ENCODE data around the gene SCN11A.

SCN11A gene

DNA sequence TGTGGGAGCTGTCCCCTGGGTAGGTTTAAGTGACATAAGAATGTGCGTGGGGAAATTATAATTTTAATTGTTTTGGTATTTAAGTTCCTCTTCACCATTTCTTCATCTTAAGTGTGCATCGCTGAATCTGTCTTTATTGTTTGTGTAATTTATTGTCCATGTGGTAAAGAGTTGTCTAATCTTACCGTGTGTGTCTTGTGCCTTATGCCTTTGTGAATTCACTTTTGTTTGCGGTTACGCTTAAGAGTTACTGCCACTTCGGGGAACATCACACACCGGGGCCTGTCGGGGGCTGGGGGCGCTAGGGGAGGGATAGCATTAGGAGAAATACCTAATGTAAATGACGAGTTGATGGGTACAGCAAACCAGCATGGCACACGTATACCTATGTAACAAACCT, 839 bp upstream of the SCN11A start:
- Histone ChIP-seq H3K4me1 (peaks cover 7% of the 10 kb centered on the region), H3K27me3 (ENCODE audit: low read depth) (0 out of 2 replicates have a peak, but pooled peaks cover 3% of the 10 kb centered on the region), H3K36me3 (replicated peaks) (no peaks in the 10 kb centered on the region), H3K4me3 (peak overlapping the region; percentile 70), H3K9me3 (no peaks in the 10 kb centered on the region)
- no peak for DNase-seq (ENCODE audit: low spot score in 2 of 2)
- in situ Hi-C loops (cut with MboI; ENCODE audit: low sequenced_read_pairs): no loop called here

DNA sequence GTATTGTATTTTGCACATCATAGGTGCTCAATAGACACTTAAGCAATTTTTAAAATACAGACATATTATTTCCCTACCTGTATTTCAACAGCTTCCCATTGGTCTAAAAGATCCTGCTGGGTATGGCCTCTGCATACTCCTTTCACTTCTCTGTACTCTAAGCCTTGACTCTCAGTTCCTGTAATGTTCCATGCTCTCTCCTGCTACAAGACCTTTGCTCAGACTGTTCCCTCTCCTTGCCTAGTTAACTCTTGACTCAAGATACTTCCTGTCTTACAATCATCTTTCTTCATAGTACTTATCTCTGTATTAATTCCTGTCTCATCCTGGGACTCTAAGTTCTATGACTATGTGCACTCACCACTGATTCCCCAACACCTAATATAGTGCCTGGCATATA, 1.7 kb downstream of the SCN11A start:
- no peaks in the 10 kb centered on the region for H3K36me3 ChIP-seq (replicated peaks)
- in situ Hi-C loops (cut with MboI; ENCODE audit: low sequenced_read_pairs): no loop called here

DNA sequence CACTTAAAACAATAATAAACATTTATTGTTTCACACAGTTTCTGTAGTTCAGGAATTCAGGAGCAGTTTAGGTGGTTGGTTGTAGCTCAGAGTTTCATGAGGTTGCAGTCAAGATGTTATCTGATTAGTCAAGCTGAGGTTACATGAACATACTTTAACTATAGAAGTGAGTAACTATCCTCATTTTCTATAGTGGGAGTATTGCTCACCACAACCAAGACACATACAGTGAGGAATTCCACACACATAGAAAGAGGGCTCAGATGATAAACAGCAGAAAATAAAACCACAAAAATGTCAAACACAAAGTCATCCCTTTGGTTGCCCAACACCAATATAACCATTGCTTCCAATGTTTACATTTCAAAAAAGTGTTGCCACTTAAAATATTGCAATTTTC, 13.6 kb downstream of the SCN11A start:
- in situ Hi-C loops (cut with MboI; ENCODE audit: low sequenced_read_pairs): no loop called here
- Histone ChIP-seq H3K4me1 (no peaks in the 10 kb centered on the region), H3K36me3 (replicated peaks) (no peaks in the 10 kb centered on the region), H3K4me3 (no peak overlapping the region), H3K27me3 (ENCODE audit: low read depth) (no peaks in the 10 kb centered on the region), H3K9me3 (no peaks in the 10 kb centered on the region)
- DNase-seq (ENCODE audit: low spot score in 2 of 2): no peak

More for the DNA sequence above, 1.7 kb downstream of the SCN11A start:
- H3K27me3 ChIP-seq (ENCODE audit: low read depth): peaks cover 7% of the 10 kb centered on the region; the same call in 1 of the 2 replicates
- H3K4me3 ChIP-seq: no peak overlapping the region
- no peaks in the 10 kb centered on the region for H3K9me3 ChIP-seq
- H3K4me1 ChIP-seq: peaks cover 7% of the 10 kb centered on the region
- no peak for DNase-seq (ENCODE audit: low spot score in 2 of 2)

DNA sequence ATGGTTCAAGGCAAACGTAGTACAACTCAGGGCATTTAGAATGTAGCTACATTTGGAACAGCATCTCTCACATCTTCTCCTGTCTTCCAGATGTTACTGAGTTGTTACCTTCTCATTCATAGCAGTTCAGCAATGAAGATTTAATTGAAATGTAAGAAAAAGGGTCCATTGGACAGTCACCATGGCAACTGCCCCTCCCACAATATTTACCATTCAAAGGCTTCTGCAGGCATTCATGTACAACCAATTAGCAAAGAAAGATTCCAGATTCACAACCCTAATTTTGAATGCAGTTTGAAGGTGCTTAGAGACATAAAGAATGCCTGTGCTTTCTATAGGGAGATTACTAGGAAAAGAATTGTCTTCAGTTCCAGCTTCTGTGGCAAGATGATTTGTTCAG, 22.2 kb downstream of the SCN11A start:
- Histone ChIP-seq H3K27me3 (ENCODE audit: low read depth) (peaks cover 5% of the 10 kb centered on the region; the same call in 1 of the 2 replicates), H3K4me1 (no peaks in the 10 kb centered on the region), H3K9me3 (no peaks in the 10 kb centered on the region), H3K4me3 (no peak overlapping the region), H3K36me3 (replicated peaks) (no peaks in the 10 kb centered on the region)
- in situ Hi-C loops (cut with MboI; ENCODE audit: low sequenced_read_pairs): no loop called here
- DNase-seq (ENCODE audit: low spot score in 2 of 2): peak; percentile 43 to 44

DNA sequence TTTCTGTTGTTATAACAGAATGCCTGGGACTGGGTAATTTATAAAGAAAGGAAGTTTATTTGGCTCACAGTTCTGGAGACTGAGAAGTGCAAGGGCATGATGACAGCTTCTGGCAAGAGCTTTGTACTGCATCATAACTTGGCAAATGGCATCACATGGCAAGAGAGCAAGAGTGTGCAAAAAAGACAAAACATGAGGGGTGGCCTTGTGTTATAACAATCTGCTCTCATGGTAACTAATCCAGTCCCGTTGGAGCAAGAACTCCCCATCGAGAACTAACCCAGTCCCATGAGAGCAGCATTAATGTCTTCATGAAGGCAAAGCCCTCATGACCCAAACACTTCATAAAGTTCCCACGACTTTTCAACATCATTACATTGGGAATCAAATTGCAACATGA, 23.2 kb downstream of the SCN11A start:
- H3K36me3 ChIP-seq (replicated peaks): no peaks in the 10 kb centered on the region
- in situ Hi-C loops (cut with MboI; ENCODE audit: low sequenced_read_pairs): no loop called here
- H3K4me3 ChIP-seq: no peak overlapping the region
- H3K27me3 ChIP-seq (ENCODE audit: low read depth): peaks cover 5% of the 10 kb centered on the region; the same call in 1 of the 2 replicates
- H3K9me3 ChIP-seq: no peaks in the 10 kb centered on the region
- no peak for DNase-seq (ENCODE audit: low spot score in 2 of 2)
- H3K4me1 ChIP-seq: no peaks in the 10 kb centered on the region

DNA sequence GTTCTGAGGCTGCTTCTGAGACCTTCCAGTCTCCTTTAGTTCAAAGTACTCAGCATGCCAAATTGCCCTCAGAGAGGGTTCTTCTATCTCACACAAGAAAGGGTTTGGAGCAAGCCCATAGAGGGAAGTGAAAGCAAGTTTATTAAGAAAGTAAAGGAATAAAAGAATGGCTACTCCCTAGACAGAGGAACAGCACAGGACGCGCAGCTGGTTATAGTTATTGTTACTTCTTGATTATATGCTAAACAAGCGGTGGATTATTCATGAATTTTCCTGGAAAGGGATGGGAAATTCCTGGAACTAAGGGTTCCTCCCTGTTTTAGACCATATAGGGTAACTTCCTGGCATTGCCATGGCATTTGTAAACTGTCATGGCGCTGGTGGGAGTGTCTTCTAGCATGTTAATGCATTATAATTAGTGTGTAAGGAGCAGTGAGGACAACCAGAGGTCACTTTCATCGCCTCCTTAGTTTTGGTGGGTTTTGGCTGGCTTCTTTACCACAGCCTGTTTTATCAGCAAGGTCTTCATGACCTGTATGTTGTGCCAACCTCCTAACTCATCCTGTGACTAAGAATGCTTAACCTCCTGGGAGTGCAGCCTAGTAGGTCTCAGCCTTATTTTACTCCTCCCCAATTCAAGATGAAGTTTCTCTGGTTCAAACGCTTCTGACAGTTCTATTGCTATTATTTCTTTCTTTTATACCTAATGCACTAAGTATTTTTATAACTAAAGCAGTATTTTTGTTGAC, 26.3 kb downstream of the SCN11A start:
- in situ Hi-C loops (cut with MboI; ENCODE audit: low sequenced_read_pairs): no loop called here
- no peak for DNase-seq (ENCODE audit: low spot score in 2 of 2)

DNA sequence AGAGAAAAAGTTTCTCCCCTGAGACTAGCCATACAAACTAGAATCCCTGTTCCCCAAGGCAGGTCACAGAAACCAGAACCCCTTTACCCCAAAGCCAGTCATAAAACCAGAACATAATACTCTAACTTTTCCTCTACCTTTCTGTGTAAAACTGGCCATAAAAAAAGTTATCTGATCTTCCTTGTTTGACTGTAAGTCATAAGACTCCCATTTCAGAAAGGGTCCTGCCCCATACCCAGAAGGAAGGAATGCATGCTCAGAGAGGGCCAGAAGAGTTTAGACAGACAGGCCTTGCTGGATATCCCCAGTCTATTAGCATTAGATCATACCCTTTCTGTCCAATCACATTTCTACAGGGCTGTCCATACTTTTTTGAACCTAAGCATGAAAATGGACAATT, 27.2 kb downstream of the SCN11A start:
- no peaks in the 10 kb centered on the region for H3K4me1 ChIP-seq
- no peaks in the 10 kb centered on the region for H3K36me3 ChIP-seq (replicated peaks)
- no peak for DNase-seq (ENCODE audit: low spot score in 2 of 2)
- peaks cover 5% of the 10 kb centered on the region; the same call in 1 of the 2 replicates for H3K27me3 ChIP-seq (ENCODE audit: low read depth)
- H3K9me3 ChIP-seq: no peaks in the 10 kb centered on the region
- H3K4me3 ChIP-seq: no peak overlapping the region
- in situ Hi-C loops (cut with MboI; ENCODE audit: low sequenced_read_pairs): no loop called here

More for the DNA sequence above, 26.3 kb downstream of the SCN11A start:
- H3K27me3 ChIP-seq (ENCODE audit: low read depth): peaks cover 5% of the 10 kb centered on the region; the same call in 1 of the 2 replicates
- no peaks in the 10 kb centered on the region for H3K9me3 ChIP-seq
- no peak overlapping the region for H3K4me3 ChIP-seq
- no peaks in the 10 kb centered on the region for H3K4me1 ChIP-seq
- H3K36me3 ChIP-seq (replicated peaks): no peaks in the 10 kb centered on the region

DNA sequence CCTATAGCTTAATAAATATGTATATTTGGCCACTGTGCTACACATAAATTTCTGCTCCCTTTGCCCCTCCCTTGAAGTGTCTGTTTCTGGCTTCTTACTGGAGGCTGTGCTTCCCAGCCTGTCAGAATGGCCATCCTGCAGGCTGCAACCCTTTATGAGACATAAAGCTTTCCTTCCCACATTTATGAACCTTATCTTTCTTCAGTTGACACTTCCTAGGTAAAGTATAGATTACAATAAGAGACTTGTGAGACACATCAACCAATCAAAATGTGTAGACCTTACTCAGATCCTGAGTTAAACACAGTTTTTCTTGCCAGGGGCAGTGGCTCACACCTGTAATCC, 29.5 kb downstream of the SCN11A start:
- no peak for DNase-seq (ENCODE audit: low spot score in 2 of 2)
- Histone ChIP-seq H3K27me3 (ENCODE audit: low read depth) (0 out of 2 replicates have a peak, but pooled peaks cover 2% of the 10 kb centered on the region), H3K9me3 (no peaks in the 10 kb centered on the region), H3K4me1 (no peaks in the 10 kb centered on the region), H3K4me3 (no peak overlapping the region), H3K36me3 (replicated peaks) (no peaks in the 10 kb centered on the region)
- in situ Hi-C loops (cut with MboI; ENCODE audit: low sequenced_read_pairs): no loop called here

DNA sequence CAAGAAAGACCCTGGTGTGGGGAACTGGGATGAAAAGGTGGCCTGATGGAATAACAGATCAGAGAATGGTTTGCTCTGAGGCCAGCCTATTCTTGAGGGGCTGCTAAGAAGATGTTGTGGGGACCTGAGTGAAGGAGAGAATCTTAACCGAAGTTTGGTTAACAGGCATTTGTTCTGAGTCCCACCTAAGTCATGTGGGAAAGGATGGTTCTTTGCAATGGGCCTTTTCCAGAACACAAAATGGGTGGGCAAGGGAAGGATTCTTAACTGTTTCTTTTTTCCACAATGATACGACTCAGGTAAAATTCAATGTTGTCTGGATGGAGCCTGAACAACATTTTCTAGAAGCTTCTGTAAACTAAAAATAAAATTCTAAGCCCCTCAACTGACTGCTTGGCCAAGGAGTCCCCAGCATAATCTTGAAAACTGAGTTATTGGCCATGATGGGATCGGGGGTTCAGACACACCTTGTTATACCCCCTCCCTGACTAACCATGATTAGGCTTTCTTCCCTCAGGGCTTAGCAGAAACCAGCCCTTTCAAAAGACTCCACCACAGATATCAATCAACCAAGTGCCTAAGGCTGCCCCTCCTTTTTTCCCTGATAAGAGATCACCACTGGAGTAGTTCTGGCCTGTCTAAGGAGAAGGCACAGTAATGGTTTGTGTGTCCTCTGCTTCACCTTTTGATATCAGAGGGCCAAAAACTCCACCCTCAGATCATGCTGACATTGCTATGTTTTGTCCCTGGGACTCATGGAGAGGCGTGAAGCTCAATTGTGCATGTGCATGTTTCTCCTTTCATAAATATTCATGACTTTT, 30.1 kb downstream of the SCN11A start:
- in situ Hi-C loops (cut with MboI; ENCODE audit: low sequenced_read_pairs): no loop called here
- Histone ChIP-seq H3K4me1 (no peaks in the 10 kb centered on the region), H3K9me3 (no peaks in the 10 kb centered on the region), H3K36me3 (replicated peaks) (no peaks in the 10 kb centered on the region), H3K4me3 (no peak overlapping the region), H3K27me3 (ENCODE audit: low read depth) (no peaks in the 10 kb centered on the region)
- no peak for DNase-seq (ENCODE audit: low spot score in 2 of 2)

DNA sequence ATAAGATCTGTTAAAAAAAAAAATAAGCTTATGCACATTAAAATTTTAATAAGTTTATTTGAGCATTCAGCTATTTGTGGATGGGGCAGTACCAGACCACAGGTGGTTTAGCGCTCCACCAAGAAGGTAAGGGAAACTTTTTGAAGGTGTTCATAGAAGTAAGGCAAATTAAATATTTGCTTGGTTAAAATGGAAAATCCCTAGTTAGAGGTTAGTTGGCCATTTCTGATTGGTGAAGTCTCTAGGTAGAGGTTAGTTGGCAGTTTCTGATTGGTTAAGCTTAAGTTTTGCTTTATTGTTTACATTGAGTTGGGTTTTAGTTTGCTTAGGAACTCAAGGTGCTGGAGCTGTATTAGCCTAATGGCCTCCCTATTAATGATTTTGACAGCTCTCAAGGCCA, 30.7 kb downstream of the SCN11A start:
- H3K27me3 ChIP-seq (ENCODE audit: low read depth): no peaks in the 10 kb centered on the region; the same call in 1 of the 2 replicates
- H3K4me3 ChIP-seq: no peak overlapping the region
- DNase-seq (ENCODE audit: low spot score in 2 of 2): no peak
- no peaks in the 10 kb centered on the region for H3K36me3 ChIP-seq (replicated peaks)
- in situ Hi-C loops (cut with MboI; ENCODE audit: low sequenced_read_pairs): no loop called here
- no peaks in the 10 kb centered on the region for H3K9me3 ChIP-seq
- no peaks in the 10 kb centered on the region for H3K4me1 ChIP-seq

DNA sequence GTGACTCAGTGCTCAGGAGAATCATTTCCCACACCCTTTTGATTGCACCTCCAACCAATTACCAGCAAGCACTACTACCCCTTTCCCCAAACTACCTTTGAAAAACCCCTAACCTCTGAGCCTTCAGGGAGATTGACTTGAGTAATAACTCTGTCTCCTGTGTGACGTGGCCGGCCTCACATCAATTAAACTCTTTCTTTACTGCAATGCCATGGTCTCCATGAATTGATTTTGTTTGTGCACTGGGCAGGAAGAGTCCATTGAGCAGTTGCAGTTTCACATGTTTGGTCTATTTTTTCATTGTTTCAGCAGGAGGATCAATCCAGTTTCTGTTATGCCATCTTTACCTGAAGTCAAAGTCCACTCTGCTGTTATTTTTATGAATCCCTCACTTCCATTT, 32.4 kb downstream of the SCN11A start:
- H3K36me3 ChIP-seq (replicated peaks): no peaks in the 10 kb centered on the region
- H3K27me3 ChIP-seq (ENCODE audit: low read depth): no peaks in the 10 kb centered on the region; the same call in 1 of the 2 replicates
- H3K9me3 ChIP-seq: no peaks in the 10 kb centered on the region
- in situ Hi-C loops (cut with MboI; ENCODE audit: low sequenced_read_pairs): no loop called here
- no peak for DNase-seq (ENCODE audit: low spot score in 2 of 2)
- H3K4me1 ChIP-seq: no peaks in the 10 kb centered on the region
- no peak overlapping the region for H3K4me3 ChIP-seq

DNA sequence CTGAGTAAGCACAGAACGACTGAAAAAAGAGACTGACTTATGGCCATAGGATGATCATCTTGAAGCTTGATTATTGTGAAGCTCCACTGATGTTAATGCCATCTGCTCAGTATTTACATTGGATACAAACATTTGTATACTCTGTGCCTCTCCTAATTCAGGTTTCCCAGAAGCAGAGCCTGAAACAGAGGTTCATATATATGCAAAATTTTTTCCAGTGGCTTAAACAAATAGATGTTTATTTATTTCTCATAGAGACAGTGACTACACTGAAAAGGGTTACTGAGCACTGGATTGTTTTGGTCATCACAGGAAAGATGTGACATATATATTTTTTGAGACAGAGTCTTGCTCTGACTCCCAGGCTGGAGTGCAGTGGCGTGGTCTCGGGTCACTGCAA, 36.3 kb downstream of the SCN11A start:
- Histone ChIP-seq H3K4me3 (no peak overlapping the region), H3K4me1 (no peaks in the 10 kb centered on the region), H3K27me3 (ENCODE audit: low read depth) (no peaks in the 10 kb centered on the region; the same call in 1 of the 2 replicates), H3K9me3 (no peaks in the 10 kb centered on the region), H3K36me3 (replicated peaks) (no peaks in the 10 kb centered on the region)
- no peak for DNase-seq (ENCODE audit: low spot score in 2 of 2)
- in situ Hi-C loops (cut with MboI; ENCODE audit: low sequenced_read_pairs): no loop called here

DNA sequence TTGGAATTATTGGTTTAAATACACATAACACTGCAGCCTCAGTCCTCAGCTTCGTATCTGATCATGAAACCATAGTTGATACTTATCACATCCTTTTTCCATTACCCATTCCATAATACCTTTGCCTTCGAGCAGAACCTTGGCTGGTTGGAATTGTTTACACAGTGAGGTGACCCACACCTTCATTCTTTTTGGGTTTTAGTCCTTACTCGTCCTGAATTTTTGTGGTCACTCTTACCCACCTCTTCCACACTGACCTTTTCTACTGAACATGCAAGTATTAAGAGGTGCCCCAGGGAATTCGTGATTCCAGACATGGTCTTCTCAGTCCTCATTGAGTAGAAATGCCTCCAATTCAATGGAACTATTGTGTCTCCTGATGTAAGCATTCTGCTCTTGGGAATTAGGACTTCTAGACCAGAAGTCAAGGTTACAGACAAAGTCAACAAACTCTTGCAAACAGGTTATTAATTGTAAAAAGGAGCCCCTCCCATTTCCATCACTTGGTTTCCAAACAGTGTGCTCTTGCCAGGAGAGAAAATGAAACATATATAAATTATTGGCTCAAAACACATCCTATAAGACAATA, 37.7 kb downstream of the SCN11A start:
- no peak for DNase-seq (ENCODE audit: low spot score in 2 of 2)
- in situ Hi-C loops (cut with MboI; ENCODE audit: low sequenced_read_pairs): no loop called here
- Histone ChIP-seq H3K4me1 (no peaks in the 10 kb centered on the region), H3K9me3 (no peaks in the 10 kb centered on the region), H3K4me3 (no peak overlapping the region), H3K27me3 (ENCODE audit: low read depth) (no peaks in the 10 kb centered on the region; the same call in 1 of the 2 replicates), H3K36me3 (replicated peaks) (no peaks in the 10 kb centered on the region)

DNA sequence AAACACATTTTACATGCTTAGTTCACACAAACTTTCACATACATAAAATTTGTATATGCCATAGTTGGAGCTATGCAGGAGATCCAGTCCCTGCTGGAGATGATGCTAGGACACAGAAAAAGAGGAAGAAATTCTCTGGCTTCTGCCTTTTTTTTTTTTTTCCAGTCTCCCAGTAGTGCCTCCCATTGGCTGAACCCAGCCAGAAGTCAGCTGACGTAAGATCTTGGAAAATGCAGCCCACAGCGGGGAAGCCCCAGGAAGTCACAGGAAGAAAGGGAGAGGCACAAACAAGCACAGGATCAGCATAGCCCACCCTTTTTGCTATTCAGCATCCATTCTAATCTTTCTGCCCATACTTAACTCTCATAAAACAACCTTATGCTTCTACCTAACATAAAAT, 38.5 kb downstream of the SCN11A start:
- H3K4me1 ChIP-seq: no peaks in the 10 kb centered on the region
- in situ Hi-C loops (cut with MboI; ENCODE audit: low sequenced_read_pairs): no loop called here
- H3K27me3 ChIP-seq (ENCODE audit: low read depth): no peaks in the 10 kb centered on the region; the same call in 1 of the 2 replicates
- H3K36me3 ChIP-seq (replicated peaks): no peaks in the 10 kb centered on the region
- DNase-seq (ENCODE audit: low spot score in 2 of 2): no peak
- H3K4me3 ChIP-seq: no peak overlapping the region
- H3K9me3 ChIP-seq: no peaks in the 10 kb centered on the region
